Mesenteric fat pad (tissue), 1 donor: ENCODE results near the gene ASZ1. TPM values are rescaled to one million over a fixed set of nuclear protein-coding genes. Genes with fewer than 3 reads are reported as not detected.

Experiments used
- DNase-seq: peaks from one replicate; pipeline ENCODE4 v3.0.0-alpha.2; 2020; ENCODE audit warnings: low spot score
- total RNA-seq: library from RNA; stranded (reverse); fragmentation: NEBNext Ultra II Directional; extraction: Animal tissue kit (Norgen Biotek cat#: 25700); gene quantifications from one replicate; pipeline ENCODE4 v1.2.1, GENCODE V29; 2021
- donor health status: DM: yes; HTN: yes; CAD: no.

The ASZ1 gene
- total RNA-seq, 1 donor from 2014 or later = not detected

DNA sequence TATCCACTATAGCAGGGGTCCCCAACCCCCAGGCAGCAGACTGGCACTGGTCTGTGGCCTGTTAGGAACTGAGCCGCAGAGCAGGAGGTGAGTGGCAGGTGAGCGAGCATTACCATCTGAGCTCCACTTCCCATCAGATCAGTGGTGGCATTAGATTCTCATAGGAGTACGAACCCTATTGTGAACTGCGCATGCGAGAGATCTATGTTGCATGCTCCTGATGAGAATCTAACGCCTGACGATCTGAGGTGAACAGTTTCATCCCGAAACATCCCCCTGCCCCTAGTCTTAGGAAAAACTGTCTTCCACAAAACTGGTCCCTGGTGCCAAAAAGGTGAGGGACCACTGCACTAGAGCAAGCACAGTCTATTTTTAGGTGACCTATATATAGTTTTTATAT lies 23.6 kb downstream of the ASZ1 start:
- no peak for DNase-seq

DNA sequence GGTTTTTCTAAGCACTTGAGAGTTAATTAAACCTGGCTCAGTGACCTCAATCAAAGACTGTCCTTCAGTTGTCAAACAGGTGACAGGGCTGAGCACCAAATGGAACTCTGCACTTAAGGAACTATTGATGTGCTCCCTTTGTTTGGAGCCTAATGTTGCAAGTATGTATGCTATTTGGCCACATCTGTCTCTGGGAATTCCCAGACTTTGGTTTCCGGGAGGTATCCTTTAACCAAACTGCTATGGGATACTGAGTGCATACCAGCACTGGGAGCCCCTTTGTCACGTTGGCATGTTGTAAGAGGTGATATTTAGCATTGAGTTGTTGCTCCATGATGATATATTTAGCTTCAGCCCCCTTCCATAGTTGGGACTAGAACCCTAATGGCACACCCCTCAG lies 25.2 kb downstream of the ASZ1 start:
- DNase-seq = no peak

DNA sequence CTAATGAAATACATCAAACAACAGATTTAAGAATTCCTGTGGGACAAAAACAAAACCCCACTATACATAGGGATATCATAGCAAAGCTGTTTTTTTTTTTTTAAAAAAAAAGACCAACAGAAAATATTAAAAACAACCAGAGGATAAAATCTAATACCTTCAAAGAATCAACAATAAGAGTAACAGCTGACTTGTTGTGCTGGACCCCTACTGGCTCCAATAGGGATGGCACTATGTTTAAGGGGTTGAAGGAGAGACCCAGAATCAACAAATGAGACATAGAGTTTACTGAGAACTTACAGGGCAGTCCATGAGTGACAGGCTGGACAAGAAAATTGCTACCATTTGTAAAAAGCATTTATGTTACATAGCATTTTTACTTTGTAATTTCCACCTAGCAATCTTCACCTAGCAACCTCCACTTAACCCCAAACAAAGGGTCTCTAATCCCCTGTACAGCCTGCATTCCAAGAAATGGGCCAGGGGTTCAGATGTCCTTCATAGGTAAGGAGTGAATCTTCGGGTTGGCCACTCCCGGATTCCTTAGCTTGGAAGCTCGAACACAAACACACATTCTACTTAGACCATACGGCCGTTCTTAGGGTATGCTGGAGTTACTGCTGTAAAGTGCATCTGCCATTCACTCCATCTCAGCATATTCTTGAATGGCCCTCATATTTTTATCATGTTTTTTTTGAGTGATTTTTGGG lies 25.8 kb downstream of the ASZ1 start:
- DNase-seq = no peak

DNA sequence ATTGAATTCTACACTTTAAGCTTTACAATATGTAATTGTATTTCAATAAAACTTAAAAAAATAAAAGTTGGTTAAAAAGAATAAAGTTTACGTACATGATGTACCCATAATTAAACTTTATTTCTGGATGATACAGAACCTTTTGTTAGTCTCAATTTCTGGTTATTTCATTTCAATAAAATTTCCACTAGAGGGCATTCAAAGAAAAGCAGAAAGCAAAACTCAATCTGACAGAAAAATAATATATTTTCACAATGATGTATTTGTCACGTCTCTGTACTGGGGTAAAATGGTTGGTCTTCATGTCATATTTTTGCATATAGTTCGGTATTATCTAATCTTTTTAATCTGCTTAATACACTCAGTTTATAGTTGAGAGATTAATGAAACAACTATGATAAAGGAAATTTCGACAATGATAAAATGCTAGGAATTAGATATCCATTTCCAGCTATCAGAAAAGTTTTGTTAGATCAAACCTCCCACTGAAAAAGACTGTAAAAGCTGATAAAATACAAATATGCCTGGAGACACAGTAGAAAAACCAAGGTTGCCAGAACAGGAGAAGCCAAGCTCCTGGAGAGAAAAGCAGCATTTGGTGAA lies 27.4 kb downstream of the ASZ1 start:
- no peak for DNase-seq

DNA sequence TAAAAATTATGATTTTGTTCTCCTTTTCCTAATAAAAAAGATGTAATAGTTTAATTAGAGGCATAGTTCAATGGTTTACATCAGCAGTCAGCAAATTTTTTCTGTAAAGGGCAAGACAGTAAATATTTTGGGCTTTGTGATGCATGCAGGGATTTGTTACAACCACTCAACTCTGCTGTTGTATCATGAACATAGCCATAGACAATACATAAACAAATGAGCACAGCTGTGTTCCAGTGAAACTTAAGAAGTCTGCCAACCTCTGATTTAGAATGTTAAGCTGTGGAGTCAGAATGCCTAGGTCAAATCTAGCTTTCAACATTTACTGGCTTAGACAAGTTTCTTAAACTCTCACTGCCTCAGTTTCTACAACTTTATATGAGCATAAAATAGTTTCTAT lies 31.6 kb downstream of the ASZ1 start:
- DNase-seq = no peak

DNA sequence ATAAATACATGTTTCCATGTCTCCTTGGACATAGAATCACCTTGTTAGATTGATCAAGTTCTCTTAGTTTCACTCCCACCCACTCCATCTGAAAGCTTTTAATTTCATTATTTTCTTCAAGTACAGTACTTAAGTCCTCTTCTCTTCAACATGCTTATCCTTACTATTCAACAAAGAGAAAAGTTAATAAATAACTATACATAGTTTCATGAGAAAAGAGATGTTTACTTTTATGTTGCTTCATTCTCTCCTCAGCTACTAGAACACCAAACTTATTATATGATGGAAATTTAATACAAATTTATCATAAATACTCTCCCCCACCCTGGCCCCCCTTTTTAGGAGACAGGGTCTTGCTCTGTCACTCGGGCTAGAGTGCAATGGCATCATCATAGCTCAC lies 33.5 kb downstream of the ASZ1 start:
- no peak for DNase-seq

DNA sequence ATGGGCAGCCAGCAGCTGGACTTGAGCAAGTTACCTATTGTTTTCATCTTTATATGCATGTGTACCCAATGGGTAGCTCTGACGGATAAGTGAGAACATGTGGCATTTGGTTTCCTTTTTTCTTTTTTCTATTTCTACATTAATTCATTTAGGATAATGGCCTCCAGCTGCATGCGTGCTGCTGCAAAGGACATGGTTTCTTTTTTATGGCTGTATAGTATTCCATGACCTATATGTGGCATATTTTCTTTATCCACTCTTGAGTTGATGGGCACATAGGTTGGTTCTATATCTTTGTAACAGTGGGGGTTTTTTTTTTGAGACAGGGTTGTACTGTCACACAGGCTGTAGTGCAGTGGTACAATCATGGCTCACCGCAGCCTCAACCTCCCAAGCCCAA lies 37.4 kb downstream of the ASZ1 start:
- DNase-seq = no peak

DNA sequence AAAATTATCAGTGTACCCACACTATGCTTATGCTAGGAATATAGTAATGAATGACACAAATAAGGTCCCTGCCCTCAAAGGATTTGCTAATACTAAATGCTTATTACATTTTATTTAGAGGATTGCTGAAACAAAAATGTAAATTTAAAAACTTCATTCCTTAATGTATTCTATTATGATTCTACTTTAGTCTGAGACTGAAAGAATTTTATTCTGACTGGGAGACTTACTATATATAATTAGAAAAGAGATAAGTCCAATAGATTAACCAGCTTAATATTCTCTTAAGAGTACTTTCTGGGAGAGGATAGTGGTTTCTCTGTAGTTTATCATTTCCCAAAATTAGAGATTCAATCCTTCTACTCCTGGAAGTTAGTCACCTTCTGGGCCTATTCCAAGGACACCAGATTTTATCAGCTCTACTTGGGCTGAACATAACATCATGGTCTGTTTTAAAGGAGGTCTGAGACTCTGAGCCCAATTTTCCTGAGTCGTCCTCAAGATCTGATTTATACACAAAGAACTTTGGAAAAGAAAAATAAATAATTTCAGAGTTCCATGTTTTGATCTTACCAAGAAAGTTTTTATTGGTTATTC lies 41.1 kb downstream of the ASZ1 start:
- DNase-seq = no peak

DNA sequence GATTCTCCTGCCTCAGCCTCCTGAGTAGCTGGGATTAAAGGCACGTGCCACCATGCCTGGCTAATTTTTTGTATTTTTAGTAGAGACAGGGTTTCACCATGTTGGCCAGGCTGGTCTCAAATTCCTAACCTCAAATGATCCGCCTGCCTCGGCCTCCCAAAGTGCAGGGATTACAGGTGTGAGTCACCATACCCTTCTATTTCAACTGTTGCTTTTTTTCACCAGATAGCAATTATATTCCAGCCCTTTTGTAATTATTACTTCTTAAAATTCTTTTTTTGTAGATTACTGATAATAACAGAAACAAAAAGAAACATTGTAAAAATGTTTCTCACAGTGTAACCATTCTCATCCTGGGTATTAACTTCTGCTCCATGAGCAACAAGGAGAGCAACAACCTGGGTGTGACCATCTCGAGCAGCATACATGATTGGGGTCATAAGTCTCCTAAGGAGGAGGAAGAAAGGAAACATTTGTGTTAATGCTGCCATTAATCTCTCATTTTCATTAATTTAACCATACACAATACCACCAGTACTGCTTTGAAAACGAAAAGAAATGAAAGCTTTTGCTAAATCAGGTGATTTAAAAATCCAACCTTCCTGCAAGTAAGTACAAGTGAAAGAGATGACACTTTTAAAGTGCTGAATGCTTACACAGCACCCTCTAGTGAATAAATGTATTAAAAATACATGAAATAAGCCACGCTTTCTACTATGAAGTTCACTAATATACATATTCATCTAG lies 41.8 kb downstream of the ASZ1 start:
- DNase-seq = no peak

DNA sequence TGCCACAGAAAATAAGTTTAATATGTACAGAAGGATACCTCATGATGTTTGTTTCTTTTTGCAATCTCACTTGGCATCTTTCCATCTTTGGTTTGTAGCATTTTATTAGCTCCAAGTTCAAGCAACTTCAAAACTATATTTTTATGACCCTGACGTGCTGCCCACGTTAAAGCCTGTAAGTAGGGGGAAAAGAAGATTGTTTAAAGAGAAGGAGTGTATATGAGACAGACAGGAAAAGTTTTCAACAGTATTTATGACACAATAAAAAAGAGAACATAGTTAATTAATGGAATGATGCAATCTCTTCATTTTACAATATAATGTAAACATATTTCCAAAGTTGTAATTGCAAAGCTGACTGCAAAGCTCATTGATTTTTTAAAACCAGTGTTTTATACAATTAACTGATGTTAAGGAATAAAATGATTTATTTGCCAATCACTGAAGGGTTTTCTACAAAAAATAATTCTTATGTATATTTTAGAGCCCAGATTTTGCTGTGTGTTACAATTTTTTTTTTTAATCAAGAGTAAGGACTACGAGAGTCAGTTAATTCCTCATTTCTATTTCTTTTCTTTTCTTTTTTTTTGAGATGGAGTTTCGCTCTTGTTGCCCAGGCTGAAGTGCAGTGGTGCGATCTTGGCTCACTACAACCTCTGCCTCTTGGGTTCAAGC lies 42.5 kb downstream of the ASZ1 start:
- DNase-seq = no peak

DNA sequence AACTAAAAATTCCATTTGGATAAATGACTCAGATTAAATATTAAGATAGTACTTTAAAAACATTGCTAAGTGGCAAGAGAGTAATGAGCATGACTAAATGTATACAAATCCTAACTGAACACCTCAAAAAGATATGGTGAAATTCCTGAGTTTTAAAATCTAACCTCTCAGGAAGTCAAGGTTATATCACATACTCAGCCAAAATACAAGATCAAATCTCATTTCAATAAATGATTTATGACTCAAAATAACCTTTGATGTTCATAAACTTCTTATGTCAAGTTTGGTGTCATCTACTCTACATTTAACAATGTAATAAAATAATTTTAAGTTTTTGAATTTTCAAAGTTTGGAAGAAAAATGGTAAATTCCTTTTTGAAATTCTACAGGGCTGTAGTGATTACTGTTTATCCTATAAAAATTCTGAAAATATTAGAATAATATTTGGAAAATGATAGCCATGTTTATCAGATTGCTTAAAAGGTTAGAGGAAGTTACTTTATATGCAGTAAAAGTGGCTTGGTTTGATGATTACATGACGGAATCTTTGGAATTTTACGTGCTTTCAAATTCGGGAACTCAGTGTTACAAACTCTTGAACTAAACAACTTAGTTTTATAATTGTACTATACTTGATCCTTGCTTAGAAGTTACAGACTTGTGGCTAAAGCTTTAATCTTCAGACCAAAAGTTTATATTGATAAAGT lies 43.7 kb downstream of the ASZ1 start:
- no peak for DNase-seq

DNA sequence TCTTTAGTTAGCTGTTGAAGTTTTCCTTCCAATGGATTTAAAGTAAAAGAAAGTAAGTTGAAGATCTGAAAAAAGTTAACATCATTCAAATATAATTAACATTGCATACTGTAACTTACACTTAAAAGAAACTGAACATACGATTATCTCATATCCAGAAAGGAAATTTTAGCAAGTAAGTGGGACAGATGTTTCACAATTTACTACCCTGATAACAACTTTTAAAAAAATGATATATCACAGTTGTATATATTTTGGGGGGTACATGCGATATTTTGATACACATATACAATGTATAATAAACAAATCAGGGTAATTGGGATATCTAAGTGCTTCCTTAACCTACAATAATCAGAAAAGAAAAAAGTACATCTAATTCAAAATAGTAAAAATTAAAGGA lies 44.2 kb downstream of the ASZ1 start:
- no peak for DNase-seq

DNA sequence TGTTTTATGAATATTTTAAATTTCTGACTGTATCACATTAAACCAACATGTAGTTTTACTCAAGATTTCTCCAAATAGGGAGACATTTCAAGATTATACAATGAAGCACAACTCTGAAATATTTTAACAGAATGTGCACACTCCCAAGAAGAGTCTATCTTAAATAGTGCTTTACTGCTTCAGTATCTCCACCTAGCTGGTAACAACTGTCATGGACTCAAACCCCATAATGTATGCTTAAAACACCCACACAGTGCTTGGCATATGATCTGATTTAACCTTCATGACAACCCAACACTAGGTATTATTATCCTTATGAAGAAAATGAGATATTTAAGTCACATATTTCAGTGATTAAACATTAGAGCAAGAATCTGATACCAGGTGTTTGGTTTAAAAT lies 45.9 kb downstream of the ASZ1 start:
- no peak for DNase-seq

DNA sequence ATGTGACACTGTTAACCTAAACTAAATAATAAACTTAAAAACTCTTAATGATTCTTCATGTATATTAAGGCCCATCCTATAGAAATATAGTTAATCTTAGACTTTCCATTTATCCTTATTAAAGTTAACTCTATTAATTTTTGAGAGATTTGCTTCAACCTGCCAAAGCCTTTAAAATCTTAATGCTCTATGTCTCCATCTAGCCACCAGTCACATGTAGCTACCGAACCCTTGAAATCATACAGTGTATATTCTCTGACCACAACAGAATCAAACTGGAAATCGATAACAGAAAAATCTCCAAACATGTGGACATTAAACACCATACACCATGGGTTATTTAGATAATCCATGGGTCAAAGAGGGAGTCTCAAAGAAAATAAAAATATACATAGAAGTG lies 51.9 kb downstream of the ASZ1 start:
- no peak for DNase-seq

DNA sequence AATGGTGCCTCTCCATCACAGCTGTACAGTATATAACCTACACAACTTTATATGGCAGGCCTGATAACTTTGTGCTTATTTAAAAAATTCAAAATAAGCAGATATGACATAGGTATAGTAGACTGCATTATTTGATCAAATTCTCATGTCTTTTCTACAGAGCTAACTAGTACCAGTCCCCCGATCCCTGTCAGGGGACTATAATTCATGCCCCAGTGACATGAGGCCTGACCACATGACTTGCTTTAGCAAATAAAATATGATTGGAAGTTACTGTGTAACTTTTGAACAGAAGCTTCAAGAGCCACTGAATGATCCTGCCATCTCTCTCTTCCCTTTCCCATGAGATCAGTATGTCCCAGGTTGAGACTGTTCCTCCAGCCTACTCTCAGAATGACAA lies 55.2 kb downstream of the ASZ1 start:
- DNase-seq = no peak

DNA sequence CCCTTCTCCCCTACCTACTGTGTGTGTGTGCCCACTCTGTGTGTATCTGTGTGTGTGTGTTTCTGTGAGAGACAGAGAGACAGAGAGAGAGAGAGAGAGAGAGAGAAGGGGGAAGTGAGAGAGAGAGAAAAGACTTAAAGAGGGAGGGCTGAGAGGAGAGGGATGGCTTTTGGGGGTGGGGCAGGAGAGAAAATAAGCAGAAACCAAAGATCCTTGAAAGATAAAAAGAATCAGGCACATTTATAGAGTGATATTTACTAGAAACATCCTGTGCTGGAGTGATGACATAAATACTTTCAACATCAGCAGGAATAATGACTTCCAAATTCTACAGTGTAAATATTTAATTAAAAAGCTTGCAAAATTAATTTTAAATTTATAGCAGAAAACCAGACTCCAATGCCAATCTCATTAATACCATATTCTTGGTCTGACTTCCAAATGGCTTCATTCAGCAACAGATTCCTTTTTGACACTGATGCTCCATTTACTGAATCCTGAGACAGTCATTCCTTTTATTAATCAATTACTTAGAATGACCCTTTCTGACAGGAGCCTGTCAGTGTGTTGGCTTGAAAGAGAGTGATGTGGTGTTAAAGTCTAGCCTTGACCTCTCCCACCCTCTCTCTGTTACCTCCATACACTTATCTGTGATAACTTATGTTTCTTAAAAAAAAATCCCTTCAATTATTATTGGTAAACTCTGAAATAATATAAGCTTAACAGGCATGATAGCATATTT lies 62.8 kb downstream of the ASZ1 start:
- no peak for DNase-seq

DNA sequence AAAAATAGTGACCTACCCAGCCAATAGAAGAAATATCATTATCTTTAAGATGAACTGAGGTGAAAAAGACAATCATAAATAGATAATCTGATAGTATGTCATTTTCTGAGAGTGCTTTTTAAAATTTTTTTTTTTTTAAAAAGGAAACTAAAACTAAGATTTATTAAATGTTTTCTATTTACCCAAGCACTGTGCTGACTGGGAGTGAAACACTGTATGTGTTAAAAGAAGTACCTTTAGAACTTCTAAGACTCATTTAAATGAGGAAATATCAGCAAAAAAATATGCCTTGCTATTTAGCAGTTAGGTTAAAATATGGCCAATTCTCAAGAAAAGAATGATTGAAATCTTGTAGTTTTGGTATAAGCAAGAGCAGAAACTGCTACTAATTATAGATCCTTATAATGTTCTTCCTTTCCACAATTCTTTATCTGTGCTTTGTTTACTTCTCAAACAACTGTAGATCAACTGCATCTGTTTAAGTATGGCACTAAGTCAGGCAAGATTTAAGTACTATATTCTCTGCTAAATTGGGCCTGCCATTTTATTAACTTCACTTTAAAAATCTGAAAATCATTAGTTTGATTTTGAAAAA lies 64.9 kb downstream of the ASZ1 start:
- no peak for DNase-seq

DNA sequence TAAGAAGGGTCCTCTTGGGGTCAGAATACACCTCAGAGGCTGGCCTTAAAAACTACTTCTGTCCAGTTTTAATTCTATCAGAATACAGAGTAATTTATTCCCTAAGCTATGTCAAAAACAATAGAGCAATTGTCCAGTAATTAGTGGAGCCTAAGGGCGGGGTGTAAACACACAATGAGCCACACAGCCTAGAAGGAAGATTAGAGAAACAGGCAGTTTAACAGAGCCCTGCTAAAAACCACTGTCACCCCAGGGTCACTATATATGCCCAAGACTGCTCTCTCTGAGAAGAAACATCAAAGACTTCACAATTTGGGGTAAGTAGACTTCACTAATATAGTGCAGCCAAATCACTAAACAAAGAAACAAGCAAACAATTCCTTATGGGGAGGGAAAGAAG lies 77.3 kb downstream of the ASZ1 start:
- DNase-seq = no peak

DNA sequence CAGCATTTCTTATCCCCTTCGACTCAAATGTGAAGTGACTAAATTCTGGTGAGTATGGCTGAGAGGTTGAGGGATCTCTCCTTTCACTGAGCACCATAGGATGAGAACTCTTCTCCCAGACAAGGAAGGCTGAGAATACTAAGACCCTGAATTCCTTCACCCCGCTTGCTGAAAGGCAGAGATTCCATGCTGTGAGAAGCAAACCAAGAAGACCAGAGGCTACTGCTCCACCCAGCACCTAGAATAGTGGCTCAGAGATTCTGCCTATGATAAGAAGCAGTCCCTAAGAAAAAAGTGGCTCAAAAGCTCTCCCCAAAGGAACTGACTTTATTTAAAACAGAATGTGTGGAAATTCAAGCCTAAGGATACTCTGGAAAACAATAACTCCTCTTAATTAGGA lies 77.7 kb downstream of the ASZ1 start:
- DNase-seq = no peak
